ENCODE measurements around the gene KIF26B.

Gene KIF26B

DNA sequence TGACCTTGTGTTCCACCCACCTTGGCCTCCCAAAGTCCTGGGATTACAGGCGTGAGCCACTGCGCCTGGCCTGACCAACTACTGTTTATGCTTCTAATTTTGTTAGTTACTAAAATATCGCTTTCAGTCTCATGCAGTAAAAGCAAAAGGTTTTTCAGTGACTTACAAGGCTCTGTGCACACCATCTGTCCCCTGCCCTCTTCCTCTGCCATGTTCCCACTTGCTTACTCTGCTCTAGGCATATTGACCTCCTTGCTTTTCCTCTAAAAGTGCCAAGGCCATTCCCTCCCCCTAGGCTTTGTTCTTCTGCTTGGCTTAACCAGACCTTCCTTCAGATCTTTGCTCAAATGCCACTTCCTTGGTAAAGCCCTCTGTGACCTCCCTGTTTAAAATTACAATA is 276.9 kb downstream of the KIF26B start:
- Histone ChIP-seq H3K79me2 (ENCODE audit: insufficient read depth, low read length) (no peaks in the 10 kb centered on the region), H2AFZ (ENCODE audit: low read length) (no peak overlapping the region), H3K9ac (ENCODE audit: low read length) (no peak overlapping the region), H3K4me2 (ENCODE audit: low read length) (no peak overlapping the region), H3F3A (ENCODE audit: insufficient read depth, low read length) (no peaks in the 10 kb centered on the region), H3K9me3 (ENCODE audit: low read length) (no peaks in the 10 kb centered on the region), H3K4me1 (ENCODE audit: insufficient read depth, low read length, severe bottlenecking) (no peaks in the 10 kb centered on the region), H3K9me2 (ENCODE audit: low read depth, low read length) (no peaks in the 10 kb centered on the region), H3K27ac (ENCODE audit: low read depth, low read length, poor library complexity, severe bottlenecking) (no peak overlapping the region), H3K4me3 (ENCODE audit: low read depth, low read length, poor library complexity, severe bottlenecking) (no peak overlapping the region), H4K20me1 (ENCODE audit: insufficient read depth, low read length) (no peaks in the 10 kb centered on the region), H3K27me3 (ENCODE audit: insufficient read depth, low read length) (no peaks in the 10 kb centered on the region), H3K36me3 (ENCODE audit: insufficient read depth, low read length) (no peaks in the 10 kb centered on the region)
- TF ChIP-seq EZH2 (IDR thresholded peaks at IDR 0.05; ENCODE audit: borderline replicate concordance, low read length): no peak
- TF ChIP-seq, protein P1, sequence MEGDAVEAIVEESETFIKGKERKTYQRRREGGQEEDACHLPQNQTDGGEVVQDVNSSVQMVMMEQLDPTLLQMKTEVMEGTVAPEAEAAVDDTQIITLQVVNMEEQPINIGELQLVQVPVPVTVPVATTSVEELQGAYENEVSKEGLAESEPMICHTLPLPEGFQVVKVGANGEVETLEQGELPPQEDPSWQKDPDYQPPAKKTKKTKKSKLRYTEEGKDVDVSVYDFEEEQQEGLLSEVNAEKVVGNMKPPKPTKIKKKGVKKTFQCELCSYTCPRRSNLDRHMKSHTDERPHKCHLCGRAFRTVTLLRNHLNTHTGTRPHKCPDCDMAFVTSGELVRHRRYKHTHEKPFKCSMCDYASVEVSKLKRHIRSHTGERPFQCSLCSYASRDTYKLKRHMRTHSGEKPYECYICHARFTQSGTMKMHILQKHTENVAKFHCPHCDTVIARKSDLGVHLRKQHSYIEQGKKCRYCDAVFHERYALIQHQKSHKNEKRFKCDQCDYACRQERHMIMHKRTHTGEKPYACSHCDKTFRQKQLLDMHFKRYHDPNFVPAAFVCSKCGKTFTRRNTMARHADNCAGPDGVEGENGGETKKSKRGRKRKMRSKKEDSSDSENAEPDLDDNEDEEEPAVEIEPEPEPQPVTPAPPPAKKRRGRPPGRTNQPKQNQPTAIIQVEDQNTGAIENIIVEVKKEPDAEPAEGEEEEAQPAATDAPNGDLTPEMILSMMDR (IDR thresholded peaks at IDR 0.05; ENCODE audit: low read length): no peak

DNA sequence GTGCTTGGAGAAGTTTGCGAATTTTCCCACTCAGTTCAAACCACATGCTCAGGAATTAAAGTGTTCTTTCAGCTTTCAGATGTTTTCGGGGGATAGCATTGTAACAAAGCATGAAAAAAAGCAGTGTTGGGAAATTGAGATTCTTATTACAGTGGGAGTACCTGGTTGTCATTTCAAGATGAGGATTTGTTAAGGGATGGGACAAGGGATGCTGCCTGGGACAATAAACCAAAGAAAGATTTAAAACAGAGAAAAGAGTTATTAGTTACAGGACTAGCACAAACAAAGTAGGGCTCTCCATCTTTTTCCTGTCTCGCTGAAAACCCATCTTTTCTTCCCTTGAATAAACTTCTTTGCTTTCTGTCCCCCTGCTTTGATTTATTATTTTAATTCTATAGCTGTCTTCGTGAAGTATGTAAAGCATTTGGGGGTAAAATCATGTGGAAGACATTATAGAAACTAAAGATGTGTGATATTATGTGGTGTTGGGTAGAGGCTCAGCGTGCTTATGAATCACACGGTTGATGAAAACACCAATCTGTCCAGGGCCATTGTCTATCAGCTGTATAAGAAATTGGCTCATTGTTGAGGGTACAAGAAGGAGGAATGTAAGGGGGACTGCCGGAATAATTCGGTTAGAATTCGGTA is 277.6 kb downstream of the KIF26B start:
- Histone ChIP-seq H3K9me3 (ENCODE audit: low read length) (no peaks in the 10 kb centered on the region), H3K4me1 (ENCODE audit: insufficient read depth, low read length, severe bottlenecking) (no peaks in the 10 kb centered on the region), H3F3A (ENCODE audit: insufficient read depth, low read length) (no peaks in the 10 kb centered on the region), H3K79me2 (ENCODE audit: insufficient read depth, low read length) (no peaks in the 10 kb centered on the region), H3K27ac (ENCODE audit: low read depth, low read length, poor library complexity, severe bottlenecking) (no peak overlapping the region), H3K4me3 (ENCODE audit: low read depth, low read length, poor library complexity, severe bottlenecking) (no peak overlapping the region), H3K9me2 (ENCODE audit: low read depth, low read length) (no peaks in the 10 kb centered on the region), H3K4me2 (ENCODE audit: low read length) (no peak overlapping the region), H3K27me3 (ENCODE audit: insufficient read depth, low read length) (no peaks in the 10 kb centered on the region), H3K9ac (ENCODE audit: low read length) (no peak overlapping the region), H3K36me3 (ENCODE audit: insufficient read depth, low read length) (no peaks in the 10 kb centered on the region), H2AFZ (ENCODE audit: low read length) (no peak overlapping the region), H4K20me1 (ENCODE audit: insufficient read depth, low read length) (no peaks in the 10 kb centered on the region)
- TF ChIP-seq, protein P1 (IDR thresholded peaks at IDR 0.05; ENCODE audit: low read length): no peak
- no peak for TF ChIP-seq EZH2 (IDR thresholded peaks at IDR 0.05; ENCODE audit: borderline replicate concordance, low read length)

DNA sequence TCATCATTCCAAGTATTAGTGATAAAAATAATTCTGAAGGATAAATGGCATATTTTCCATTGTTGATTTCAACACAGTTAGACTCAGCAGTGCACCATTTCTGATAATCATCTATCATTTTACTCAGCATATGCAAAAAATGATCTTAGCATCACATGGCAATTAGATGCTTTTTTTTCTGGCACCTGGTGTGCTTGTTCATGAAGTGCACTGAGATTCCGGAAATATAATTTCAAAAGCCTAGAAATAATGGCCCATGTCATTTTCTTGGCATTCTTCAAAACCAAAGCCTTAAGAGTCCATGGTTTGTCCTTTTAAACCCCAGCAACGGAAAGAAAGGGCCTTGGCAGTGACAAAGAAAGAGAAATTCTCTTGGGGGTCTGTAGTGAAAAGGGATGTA is 278.8 kb downstream of the KIF26B start:
- no peaks in the 10 kb centered on the region for H3K9me2 ChIP-seq (ENCODE audit: low read depth, low read length)
- H3F3A ChIP-seq (ENCODE audit: insufficient read depth, low read length): no peaks in the 10 kb centered on the region
- no peaks in the 10 kb centered on the region for H3K27me3 ChIP-seq (ENCODE audit: insufficient read depth, low read length)
- H3K9ac ChIP-seq (ENCODE audit: low read length): no peak overlapping the region
- H2AFZ ChIP-seq (ENCODE audit: low read length): no peak overlapping the region
- TF ChIP-seq EZH2 (IDR thresholded peaks at IDR 0.05; ENCODE audit: borderline replicate concordance, low read length): no peak
- TF ChIP-seq, protein P1 (IDR thresholded peaks at IDR 0.05; ENCODE audit: low read length): no peak
- H3K4me2 ChIP-seq (ENCODE audit: low read length): no peak overlapping the region
- H3K4me1 ChIP-seq (ENCODE audit: insufficient read depth, low read length, severe bottlenecking): no peaks in the 10 kb centered on the region
- no peaks in the 10 kb centered on the region for H3K36me3 ChIP-seq (ENCODE audit: insufficient read depth, low read length)
- no peak overlapping the region for H3K27ac ChIP-seq (ENCODE audit: low read depth, low read length, poor library complexity, severe bottlenecking)
- H3K9me3 ChIP-seq (ENCODE audit: low read length): no peaks in the 10 kb centered on the region
- H3K4me3 ChIP-seq (ENCODE audit: low read depth, low read length, poor library complexity, severe bottlenecking): no peak overlapping the region
- no peaks in the 10 kb centered on the region for H4K20me1 ChIP-seq (ENCODE audit: insufficient read depth, low read length)
- no peaks in the 10 kb centered on the region for H3K79me2 ChIP-seq (ENCODE audit: insufficient read depth, low read length)
